ENCODE results near the gene C1QL4.

Gene C1QL4

GRCh38 chr12:49332441-49332861, 4.5 kb downstream of the C1QL4 start:
- no peaks in the 10 kb centered on the region for H4K20me1 ChIP-seq (ENCODE audit: insufficient read depth, low read length)

GRCh38 chr12:49331380-49332222, 5.4 kb downstream of the C1QL4 start:
- H3K9me3 ChIP-seq (ENCODE audit: low read length), result no peaks in the 10 kb centered on the region
- peaks cover 51% of the 10 kb centered on the region for H3K36me3 ChIP-seq (ENCODE audit: insufficient read depth, low read length)
- no peak overlapping the region for H3K4me2 ChIP-seq (ENCODE audit: low read length)
- H3K9me2 ChIP-seq (ENCODE audit: low read depth, low read length), result no peaks in the 10 kb centered on the region
- H4K20me1 ChIP-seq (ENCODE audit: insufficient read depth, low read length), result no peaks in the 10 kb centered on the region
- peak; percentile 52 for TF ChIP-seq CTCF (IDR thresholded peaks at IDR 0.05; ENCODE audit: low read length)
- TF ChIP-seq EZH2 (IDR thresholded peaks at IDR 0.05; ENCODE audit: borderline replicate concordance, low read length), result no peak
- H3K79me2 ChIP-seq (ENCODE audit: insufficient read depth, low read length), result no peaks in the 10 kb centered on the region
- no peaks in the 10 kb centered on the region for H3F3A ChIP-seq (ENCODE audit: insufficient read depth, low read length)
- H3K4me3 ChIP-seq (ENCODE audit: low read depth, low read length, poor library complexity, severe bottlenecking), result no peak overlapping the region
- H3K27ac ChIP-seq (ENCODE audit: low read depth, low read length, poor library complexity, severe bottlenecking), result no peak overlapping the region
- no peaks in the 10 kb centered on the region for H3K27me3 ChIP-seq (ENCODE audit: insufficient read depth, low read length)
- no peak overlapping the region for H3K9ac ChIP-seq (ENCODE audit: low read length)
- H2AFZ ChIP-seq (ENCODE audit: low read length), result no peak overlapping the region
- no peaks in the 10 kb centered on the region for H3K4me1 ChIP-seq (ENCODE audit: insufficient read depth, low read length, severe bottlenecking)

More at GRCh38 chr12:49332441-49332861, 4.5 kb downstream of the C1QL4 start:
- Histone ChIP-seq H3K4me3 (ENCODE audit: low read depth, low read length, poor library complexity, severe bottlenecking) (no peak overlapping the region), H3K79me2 (ENCODE audit: insufficient read depth, low read length) (no peaks in the 10 kb centered on the region), H3K9ac (ENCODE audit: low read length) (no peak overlapping the region), H3K27ac (ENCODE audit: low read depth, low read length, poor library complexity, severe bottlenecking) (no peak overlapping the region), H3K27me3 (ENCODE audit: insufficient read depth, low read length) (no peaks in the 10 kb centered on the region), H3K4me2 (ENCODE audit: low read length) (no peak overlapping the region), H2AFZ (ENCODE audit: low read length) (no peak overlapping the region), H3K9me3 (ENCODE audit: low read length) (no peaks in the 10 kb centered on the region), H3K4me1 (ENCODE audit: insufficient read depth, low read length, severe bottlenecking) (peaks cover 3% of the 10 kb centered on the region), H3F3A (ENCODE audit: insufficient read depth, low read length) (no peaks in the 10 kb centered on the region), H3K9me2 (ENCODE audit: low read depth, low read length) (no peaks in the 10 kb centered on the region), H3K36me3 (ENCODE audit: insufficient read depth, low read length) (peaks cover 42% of the 10 kb centered on the region)
- TF ChIP-seq CTCF (IDR thresholded peaks at IDR 0.05; ENCODE audit: low read length) (no peak), EZH2 (IDR thresholded peaks at IDR 0.05; ENCODE audit: borderline replicate concordance, low read length) (no peak)

GRCh38 chr12:49330631-49331379, 6.2 kb downstream of the C1QL4 start:
- H3K9me2 ChIP-seq (ENCODE audit: low read depth, low read length), result no peaks in the 10 kb centered on the region
- H3K9ac ChIP-seq (ENCODE audit: low read length), result no peak overlapping the region
- no peaks in the 10 kb centered on the region for H3K79me2 ChIP-seq (ENCODE audit: insufficient read depth, low read length)
- H2AFZ ChIP-seq (ENCODE audit: low read length), result no peak overlapping the region
- H3K4me2 ChIP-seq (ENCODE audit: low read length), result no peak overlapping the region
- H3K27me3 ChIP-seq (ENCODE audit: insufficient read depth, low read length), result no peaks in the 10 kb centered on the region
- H4K20me1 ChIP-seq (ENCODE audit: insufficient read depth, low read length), result no peaks in the 10 kb centered on the region
- H3K9me3 ChIP-seq (ENCODE audit: low read length), result no peaks in the 10 kb centered on the region
- no peak overlapping the region for H3K4me3 ChIP-seq (ENCODE audit: low read depth, low read length, poor library complexity, severe bottlenecking)
- H3K27ac ChIP-seq (ENCODE audit: low read depth, low read length, poor library complexity, severe bottlenecking), result no peak overlapping the region
- no peaks in the 10 kb centered on the region for H3F3A ChIP-seq (ENCODE audit: insufficient read depth, low read length)
- H3K36me3 ChIP-seq (ENCODE audit: insufficient read depth, low read length), result peaks cover 59% of the 10 kb centered on the region
- H3K4me1 ChIP-seq (ENCODE audit: insufficient read depth, low read length, severe bottlenecking), result no peaks in the 10 kb centered on the region
- no peak for TF ChIP-seq CTCF (IDR thresholded peaks at IDR 0.05; ENCODE audit: low read length)
- no peak for TF ChIP-seq EZH2 (IDR thresholded peaks at IDR 0.05; ENCODE audit: borderline replicate concordance, low read length)

Data from OCI-LY1 (cell line).